H1 (cell line): Measurements from ENCODE around the gene HORMAD2. TPM values are rescaled to one million over a fixed set of nuclear protein-coding genes. Genes with fewer than 3 reads are reported as not detected.

Experiments
- CTCF ChIA-PET: fragments of 300-600 bp; sonication (Branson Sonifier 250); formaldehyde crosslinking; loops from one replicate; lab custom pipeline; 2021; ENCODE audit not compliant: partially characterized antibody; lab: Charles Lee
- POLR2A ChIA-PET: fragments of 300-600 bp; sonication (Branson Sonifier 250); formaldehyde crosslinking; loops from one replicate; lab custom pipeline; 2021; ENCODE audit warnings: inconsistent platforms; ENCODE audit not compliant: partially characterized antibody; lab: Charles Lee
- DNase-seq, 2 experiments: peaks; one replicate each; pipeline versions ENCODE4 v3.0.0 to v3.0.0-alpha.2; 2010 to 2022; ENCODE audit warnings: low spot score in 2 of 2, low read depth in 1 of 2, mixed read lengths in 1 of 2
- FAIRE-seq: peaks from 2 replicates; lab custom pipeline; 2011; peaks lifted over from hg19 to GRCh38; lab: Jason Lieb, UNC
- H2AFZ ChIP-seq: 2 replicates; pipeline ENCODE4 v1.8.1; 2012; ENCODE audit warnings: low read length, inconsistent platforms
- H2AK5ac ChIP-seq: 2 replicates; pipeline ENCODE4 v1.6.1; 2013; ENCODE audit warnings: low read depth, low read length
- H2BK120ac ChIP-seq: replicated peaks from 2 replicates; pipeline ENCODE3; 2013; ENCODE audit warnings: low read depth, low read length, inconsistent platforms
- H2BK12ac ChIP-seq: 2 replicates; pipeline ENCODE4 v1.6.1; 2013; ENCODE audit warnings: low read depth, low read length
- H2BK15ac ChIP-seq: 2 replicates; pipeline ENCODE4 v1.6.1; 2013; ENCODE audit warnings: low read length
- H2BK20ac ChIP-seq: 2 replicates; pipeline ENCODE4 v1.6.1; 2013; ENCODE audit warnings: low read length
- H2BK5ac ChIP-seq: 2 replicates; pipeline ENCODE4 v1.6.1; 2013; ENCODE audit warnings: low read depth, low read length
- H3K14ac ChIP-seq: 2 replicates; pipeline ENCODE4 v1.6.1; 2013; ENCODE audit warnings: inconsistent platforms; ENCODE audit not compliant: insufficient read length
- H3K18ac ChIP-seq: 2 replicates; pipeline ENCODE4 v1.6.1; 2013; ENCODE audit warnings: low read length; ENCODE audit errors: extremely low read depth
- H3K23ac ChIP-seq: 2 replicates; pipeline ENCODE4 v1.6.1; 2013; ENCODE audit warnings: inconsistent platforms; ENCODE audit not compliant: insufficient read length
- H3K23me2 ChIP-seq: 2 replicates; pipeline ENCODE4 v1.6.1; 2013; ENCODE audit warnings: low read depth, low read length
- H3K27ac ChIP-seq: 2 replicates; pipeline ENCODE4 v1.6.1; 2011; ENCODE audit warnings: low read depth, low read length, inconsistent platforms
- H3K27me3 ChIP-seq, 4 experiments: replicated peaks in 1 of 4; 1 replicate in 1 of 4; 2 replicates in 3 of 4; pipeline versions ENCODE4 v1.6.1 to v1.8.1; 2011 to 2013; ENCODE audit warnings: low read length in 3 of 4, mild to moderate bottlenecking in 3 of 4, inconsistent platforms in 2 of 4, mixed read lengths in 2 of 4, moderate library complexity in 1 of 4; ENCODE audit not compliant: control insufficient read depth in 3 of 4, insufficient read depth in 3 of 4; ENCODE audit errors: extremely low read depth in 1 of 4
- H3K36me3 ChIP-seq, 4 experiments: 2 replicates each; pipeline versions ENCODE4 v1.6.1 to v1.8.1; 2011 to 2013; ENCODE audit warnings: mild to moderate bottlenecking in 4 of 4, low read length in 3 of 4, moderate library complexity in 2 of 4, control low read depth in 1 of 4, inconsistent platforms in 1 of 4; ENCODE audit not compliant: insufficient read depth in 4 of 4, control insufficient read depth in 2 of 4
- H3K4ac ChIP-seq: replicated peaks from 2 replicates; pipeline ENCODE3; 2013; ENCODE audit warnings: low read length, low read depth, mixed read lengths, inconsistent platforms; ENCODE audit not compliant: insufficient read length
- H3K4me1 ChIP-seq, 4 experiments: replicated peaks in 1 of 4; 1 replicate in 1 of 4; 2 replicates in 3 of 4; pipeline versions ENCODE4 v1.6.1 to v1.8.1; 2011 to 2013; ENCODE audit warnings: low read length in 3 of 4, inconsistent platforms in 2 of 4, mixed read lengths in 1 of 4; ENCODE audit not compliant: insufficient read depth in 4 of 4, control insufficient read depth in 3 of 4
- H3K4me2 ChIP-seq, 2 experiments: 2 replicates each; pipeline versions ENCODE4 v1.6.1 to v1.8.1; 2011 to 2013; ENCODE audit warnings: low read depth in 2 of 2, low read length in 2 of 2, control low read depth in 1 of 2, inconsistent platforms in 1 of 2, mild to moderate bottlenecking in 1 of 2; ENCODE audit not compliant: insufficient read depth in 1 of 2
- H3K4me3 ChIP-seq, 4 experiments: fragments of 200-600, 300-600 bp in 1 of 4; sonication (generic), shearing (Covaris generic), sonication (Bioruptor Twin) in 1 of 4; 2 replicates each; pipeline versions ENCODE4 v1.5.1 to v1.8.1; 2011 to 2016; ENCODE audit warnings: low read length in 4 of 4, low read depth in 3 of 4, control low read depth in 2 of 4, inconsistent platforms in 2 of 4, mild to moderate bottlenecking in 2 of 4, mixed read lengths in 1 of 4, moderate library complexity in 1 of 4; ENCODE audit not compliant: insufficient read depth in 2 of 4; ENCODE audit errors: extremely low read depth in 1 of 4
- H3K56ac ChIP-seq: replicated peaks from 2 replicates; pipeline ENCODE3; 2013; ENCODE audit warnings: low read depth, mild to moderate bottlenecking, mixed read lengths, low read length, inconsistent platforms; ENCODE audit not compliant: insufficient read length
- H3K79me1 ChIP-seq: 2 replicates; pipeline ENCODE4 v1.6.1; 2013; ENCODE audit warnings: low read depth, low read length, control low read depth
- H3K79me2 ChIP-seq, 2 experiments: 2 replicates each; pipeline versions ENCODE4 v1.6.1 to v1.8.1; 2012 to 2013; ENCODE audit warnings: low read length in 2 of 2, mild to moderate bottlenecking in 2 of 2, inconsistent platforms in 1 of 2; ENCODE audit not compliant: insufficient read depth in 2 of 2, control insufficient read depth in 1 of 2
- H3K9ac ChIP-seq, 4 experiments: replicated peaks in 1 of 4; 1 replicate in 1 of 4; 2 replicates in 3 of 4; pipeline versions ENCODE4 v1.6.1 to v1.8.1; 2011 to 2013; ENCODE audit warnings: low read depth in 3 of 4, low read length in 3 of 4, control low read depth in 2 of 4, mild to moderate bottlenecking in 2 of 4, moderate library complexity in 2 of 4, inconsistent platforms in 1 of 4; ENCODE audit errors: extremely low read depth in 1 of 4
- H3K9me3 ChIP-seq, 2 experiments: 2 replicates each; pipeline versions ENCODE4 v1.6.1 to v1.8.1; 2012 to 2013; ENCODE audit warnings: mild to moderate bottlenecking in 2 of 2, moderate library complexity in 2 of 2, control low read depth in 1 of 2, inconsistent platforms in 1 of 2, low read depth in 1 of 2, low read length in 1 of 2, mixed read lengths in 1 of 2; ENCODE audit not compliant: insufficient read depth in 2 of 2
- H4K20me1 ChIP-seq, 2 experiments: replicated peaks in 1 of 2; 2 replicates each; pipeline versions ENCODE3 to v1.8.1; 2011 to 2013; ENCODE audit warnings: inconsistent platforms in 2 of 2, low read length in 2 of 2, mild to moderate bottlenecking in 1 of 2; ENCODE audit not compliant: insufficient read depth in 2 of 2, control insufficient read depth in 1 of 2
- H4K5ac ChIP-seq: 2 replicates; pipeline ENCODE4 v1.6.1; 2013; ENCODE audit warnings: low read length, low read depth, mixed read lengths, inconsistent platforms; ENCODE audit not compliant: insufficient read length
- H4K8ac ChIP-seq: 2 replicates; pipeline ENCODE4 v1.8.0; 2013; ENCODE audit warnings: mild to moderate bottlenecking, moderate library complexity, low read length, inconsistent platforms; ENCODE audit not compliant: insufficient read depth; ENCODE audit errors: extremely low read depth
- H4K91ac ChIP-seq: replicated peaks from 2 replicates; pipeline ENCODE3; 2013; ENCODE audit warnings: low read length, mixed read lengths, inconsistent platforms; ENCODE audit not compliant: insufficient read length
- ATF2 ChIP-seq: IDR thresholded peaks from 2 replicates; pipeline ENCODE4 v1.6.1; 2012; ENCODE audit warnings: low read length, inconsistent platforms
- BRCA1 ChIP-seq: IDR thresholded peaks from 2 replicates; pipeline ENCODE4 v1.6.1; 2012; ENCODE audit warnings: low read depth, low read length, improper control_type of control experiment
- POLR2A ChIP-seq, 2 experiments: IDR thresholded peaks; 1 replicate in 1 of 2; 2 replicates in 1 of 2; pipeline ENCODE4 v1.6.1; 2011; ENCODE audit warnings: low read depth in 2 of 2, low read length in 2 of 2, mild to moderate bottlenecking in 2 of 2; ENCODE audit errors: control extremely low read depth in 1 of 2
- WGBS, 2 experiments: shearing (Covaris generic) in 1 of 2; methylation state at CpG; one replicate each; pipeline versions ENCODE4 v1.1.6 to v1.1.7; 2013 to 2015; ENCODE audit warnings: low lambda C conversion rate in 2 of 2, mixed read lengths in 2 of 2, inconsistent platforms in 1 of 2, low coverage in 1 of 2, missing lambda C conversion rate in 1 of 2; ENCODE audit not compliant: insufficient replicate concordance in 2 of 2, insufficient coverage in 1 of 2, insufficient read length in 1 of 2; ENCODE audit errors: extremely low coverage in 1 of 2, missing lambda C conversion rate in 1 of 2; 5-methylcytosine and 5-hydroxymethylcytosine counted together
- polyA plus RNA-seq, 7 experiments: library from polyadenylated mRNA; depleted of rRNA in 3 of 7; stranded (reverse) in 5 of 7; unstranded in 2 of 7; fragments of >200 nt in 5 of 7; fragments of 200-250 nt in 2 of 7; gene quantifications; 1 replicate in 5 of 7; 2 replicates in 1 of 7; 4 replicates in 1 of 7; pipeline versions ENCODE4 v1.2.1 to v1.2.3, GENCODE V29; 2011 to 2013; ENCODE audit warnings: missing spikeins in 2 of 7, mixed read lengths in 2 of 7
- total RNA-seq: library from RNA; stranded (reverse); fragmentation: NEBNext Ultra II Directional; extraction: Animal tissue kit (Norgen Biotek cat#: 25700); gene quantifications from 2 replicates; pipeline ENCODE4 v1.2.1, GENCODE V29; 2021

Gene HORMAD2
- total and polyA plus RNA-seq, 2 of the 8 experiments (the other 6 are each of a cell fraction or from before 2014, with no cell fraction given): 0.03 TPM; not detected in 1

- FAIRE-seq (no peak), DNase-seq (no peak)
- Histone ChIP-seq H2AFZ (no peak overlapping the region), H3K23ac (no peak overlapping the region), H3K27me3 (no peaks in the 10 kb centered on the region; a peak in 1 of 7 replicates), H4K8ac (no peak overlapping the region), H3K18ac (no peak overlapping the region), H3K36me3 (no peaks in the 10 kb centered on the region), H3K9ac (no peak overlapping the region), H3K56ac (no peak overlapping the region), H3K9me3 (no peaks in the 10 kb centered on the region), H2BK15ac (peak overlapping the region; percentile 72; the same call in 1 of the 2 replicates), H2BK5ac (no peak overlapping the region), H3K4me3 (no peak overlapping the region), H2BK20ac (peak overlapping the region; percentile 15; the same call in 1 of the 2 replicates), H3K79me2 (no peaks in the 10 kb centered on the region), H2BK120ac (peak overlapping the region; percentile 70), H4K5ac (no peak overlapping the region), H3K23me2 (no peaks in the 10 kb centered on the region), H4K91ac (peak overlapping the region; percentile 47), H3K79me1 (no peaks in the 10 kb centered on the region), H3K14ac (no peak overlapping the region), H3K4me1 (peaks cover 0 to 12% (median 5%) of the 10 kb centered on the region in 4 experiments; a peak in 6 of 7 replicates), H2AK5ac (0 out of 2 replicates have a peak overlapping the region, but pooled peaks have one; percentile 40), H3K4ac (no peak overlapping the region), H3K27ac (no peak overlapping the region), H4K20me1 (no peaks in the 10 kb centered on the region), H3K4me2 (no peak overlapping the region), H2BK12ac (peak overlapping the region; percentile 90; the same call in 1 of the 2 replicates)
- WGBS, 2 experiments: 95% methylated on average over 6 of the region's 6 CpGs; no CpG with 5 or more reads in 1 of the 2 experiments
- TF ChIP-seq POLR2A (IDR thresholded peaks at IDR 0.05; ENCODE audit: control extremely low read depth in 1 of 2, low read depth in 2 of 2, low read length in 2 of 2): no peak
- TF ChIP-seq BRCA1: no peak
- TF ChIP-seq ATF2: no peak
- CTCF ChIA-PET: interaction anchor here (0.9 to 2.2 kb wide), 6 partner anchors 8 to 102 kb away, joined by 3 to 6 read pairs (median 4); no protein-coding TSS in a partner anchor
- POLR2A ChIA-PET: interaction anchor here (1.3 to 1.5 kb wide), 2 partner anchors 12 to 17 kb away, joined by 3 to 5 read pairs; no protein-coding TSS in a partner anchor
Measured at GRCh38 chr22:30209642-30210041, 129.4 kb downstream of the HORMAD2 start.
